H1 (cell line): ENCODE results near the gene BBS12. TPM values are rescaled to one million over a fixed set of nuclear protein-coding genes. Genes with fewer than 3 reads are reported as not detected.

ENCODE experiments used
- ASH2L ChIP-seq: fragments of 200-600, 300-600 bp; sonication (generic); IDR thresholded peaks from one replicate; pipeline ENCODE4 v1.7.1; 2017; ENCODE audit warnings: low read length
- NANOG ChIP-seq: IDR thresholded peaks from 2 replicates; pipeline ENCODE4 v1.6.1; 2011; ENCODE audit warnings: low read length, low read depth, mild to moderate bottlenecking, inconsistent platforms; ENCODE audit not compliant: insufficient read depth, poor library complexity, severe bottlenecking
- POLR2AphosphoS5 ChIP-seq: IDR thresholded peaks from 2 replicates; pipeline ENCODE4 v1.6.1; 2011; ENCODE audit warnings: low read depth, low read length
- SP4 ChIP-seq: IDR thresholded peaks from 2 replicates; pipeline ENCODE4 v1.6.1; 2012; ENCODE audit warnings: low read length, inconsistent platforms
- TBP ChIP-seq: IDR thresholded peaks from 2 replicates; pipeline ENCODE4 v1.6.1; 2011; ENCODE audit warnings: low read depth, low read length, improper control_type of control experiment
- YY1 ChIP-seq: IDR thresholded peaks from 2 replicates; pipeline ENCODE4 v1.6.1; 2011; ENCODE audit warnings: low read depth, mild to moderate bottlenecking, low read length
- polyA plus RNA-seq, 7 experiments: library from polyadenylated mRNA; depleted of rRNA in 3 of 7; stranded (reverse) in 5 of 7; unstranded in 2 of 7; fragments of >200 nt in 5 of 7; fragments of 200-250 nt in 2 of 7; gene quantifications; 1 replicate in 5 of 7; 2 replicates in 1 of 7; 4 replicates in 1 of 7; pipeline versions ENCODE4 v1.2.1 to v1.2.3, GENCODE V29; 2011 to 2013; ENCODE audit warnings: missing spikeins in 2 of 7, mixed read lengths in 2 of 7
- total RNA-seq: library from RNA; stranded (reverse); fragmentation: NEBNext Ultra II Directional; extraction: Animal tissue kit (Norgen Biotek cat#: 25700); gene quantifications from 2 replicates; pipeline ENCODE4 v1.2.1, GENCODE V29; 2021
- TF ChIP-seq, protein P1 (sequence below): fragments of 300-600 bp; sonication (generic); IDR thresholded peaks from 2 replicates; pipeline ENCODE4 v1.7.1; 2012; ENCODE audit warnings: low read length, moderate library complexity, mild to moderate bottlenecking, inconsistent platforms; ENCODE audit not compliant: insufficient replicate concordance
- TF ChIP-seq, protein P2 (sequence below): IDR thresholded peaks from 2 replicates; pipeline ENCODE4 v1.6.1; 2012; ENCODE audit warnings: inconsistent platforms

The BBS12 gene
- total and polyA plus RNA-seq, 2 of the 8 experiments (the other 6 are each of a cell fraction or from before 2014, with no cell fraction given): 0.88 to 2.6 TPM

DNA sequence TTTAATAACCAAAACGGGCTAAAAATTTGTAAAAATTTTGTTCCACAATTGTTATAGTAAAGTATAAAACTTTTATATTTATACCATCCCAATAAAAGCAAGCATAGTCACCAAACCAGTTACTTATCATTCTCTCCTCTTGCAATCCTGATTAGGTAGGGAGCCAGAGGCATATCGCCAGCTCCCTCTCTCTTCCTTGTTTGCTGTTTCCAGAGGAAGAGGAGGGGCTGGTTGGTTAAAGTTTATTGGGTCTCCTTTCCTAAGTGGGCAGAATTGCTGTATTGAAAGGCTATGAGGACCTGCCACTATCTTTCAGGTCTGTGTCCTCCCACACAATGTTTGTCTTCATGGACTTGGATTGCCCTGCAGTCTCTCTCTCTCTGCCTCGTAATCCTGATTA, 29.6 kb upstream of the BBS12 start (continued):
- TF ChIP-seq, protein P1, sequence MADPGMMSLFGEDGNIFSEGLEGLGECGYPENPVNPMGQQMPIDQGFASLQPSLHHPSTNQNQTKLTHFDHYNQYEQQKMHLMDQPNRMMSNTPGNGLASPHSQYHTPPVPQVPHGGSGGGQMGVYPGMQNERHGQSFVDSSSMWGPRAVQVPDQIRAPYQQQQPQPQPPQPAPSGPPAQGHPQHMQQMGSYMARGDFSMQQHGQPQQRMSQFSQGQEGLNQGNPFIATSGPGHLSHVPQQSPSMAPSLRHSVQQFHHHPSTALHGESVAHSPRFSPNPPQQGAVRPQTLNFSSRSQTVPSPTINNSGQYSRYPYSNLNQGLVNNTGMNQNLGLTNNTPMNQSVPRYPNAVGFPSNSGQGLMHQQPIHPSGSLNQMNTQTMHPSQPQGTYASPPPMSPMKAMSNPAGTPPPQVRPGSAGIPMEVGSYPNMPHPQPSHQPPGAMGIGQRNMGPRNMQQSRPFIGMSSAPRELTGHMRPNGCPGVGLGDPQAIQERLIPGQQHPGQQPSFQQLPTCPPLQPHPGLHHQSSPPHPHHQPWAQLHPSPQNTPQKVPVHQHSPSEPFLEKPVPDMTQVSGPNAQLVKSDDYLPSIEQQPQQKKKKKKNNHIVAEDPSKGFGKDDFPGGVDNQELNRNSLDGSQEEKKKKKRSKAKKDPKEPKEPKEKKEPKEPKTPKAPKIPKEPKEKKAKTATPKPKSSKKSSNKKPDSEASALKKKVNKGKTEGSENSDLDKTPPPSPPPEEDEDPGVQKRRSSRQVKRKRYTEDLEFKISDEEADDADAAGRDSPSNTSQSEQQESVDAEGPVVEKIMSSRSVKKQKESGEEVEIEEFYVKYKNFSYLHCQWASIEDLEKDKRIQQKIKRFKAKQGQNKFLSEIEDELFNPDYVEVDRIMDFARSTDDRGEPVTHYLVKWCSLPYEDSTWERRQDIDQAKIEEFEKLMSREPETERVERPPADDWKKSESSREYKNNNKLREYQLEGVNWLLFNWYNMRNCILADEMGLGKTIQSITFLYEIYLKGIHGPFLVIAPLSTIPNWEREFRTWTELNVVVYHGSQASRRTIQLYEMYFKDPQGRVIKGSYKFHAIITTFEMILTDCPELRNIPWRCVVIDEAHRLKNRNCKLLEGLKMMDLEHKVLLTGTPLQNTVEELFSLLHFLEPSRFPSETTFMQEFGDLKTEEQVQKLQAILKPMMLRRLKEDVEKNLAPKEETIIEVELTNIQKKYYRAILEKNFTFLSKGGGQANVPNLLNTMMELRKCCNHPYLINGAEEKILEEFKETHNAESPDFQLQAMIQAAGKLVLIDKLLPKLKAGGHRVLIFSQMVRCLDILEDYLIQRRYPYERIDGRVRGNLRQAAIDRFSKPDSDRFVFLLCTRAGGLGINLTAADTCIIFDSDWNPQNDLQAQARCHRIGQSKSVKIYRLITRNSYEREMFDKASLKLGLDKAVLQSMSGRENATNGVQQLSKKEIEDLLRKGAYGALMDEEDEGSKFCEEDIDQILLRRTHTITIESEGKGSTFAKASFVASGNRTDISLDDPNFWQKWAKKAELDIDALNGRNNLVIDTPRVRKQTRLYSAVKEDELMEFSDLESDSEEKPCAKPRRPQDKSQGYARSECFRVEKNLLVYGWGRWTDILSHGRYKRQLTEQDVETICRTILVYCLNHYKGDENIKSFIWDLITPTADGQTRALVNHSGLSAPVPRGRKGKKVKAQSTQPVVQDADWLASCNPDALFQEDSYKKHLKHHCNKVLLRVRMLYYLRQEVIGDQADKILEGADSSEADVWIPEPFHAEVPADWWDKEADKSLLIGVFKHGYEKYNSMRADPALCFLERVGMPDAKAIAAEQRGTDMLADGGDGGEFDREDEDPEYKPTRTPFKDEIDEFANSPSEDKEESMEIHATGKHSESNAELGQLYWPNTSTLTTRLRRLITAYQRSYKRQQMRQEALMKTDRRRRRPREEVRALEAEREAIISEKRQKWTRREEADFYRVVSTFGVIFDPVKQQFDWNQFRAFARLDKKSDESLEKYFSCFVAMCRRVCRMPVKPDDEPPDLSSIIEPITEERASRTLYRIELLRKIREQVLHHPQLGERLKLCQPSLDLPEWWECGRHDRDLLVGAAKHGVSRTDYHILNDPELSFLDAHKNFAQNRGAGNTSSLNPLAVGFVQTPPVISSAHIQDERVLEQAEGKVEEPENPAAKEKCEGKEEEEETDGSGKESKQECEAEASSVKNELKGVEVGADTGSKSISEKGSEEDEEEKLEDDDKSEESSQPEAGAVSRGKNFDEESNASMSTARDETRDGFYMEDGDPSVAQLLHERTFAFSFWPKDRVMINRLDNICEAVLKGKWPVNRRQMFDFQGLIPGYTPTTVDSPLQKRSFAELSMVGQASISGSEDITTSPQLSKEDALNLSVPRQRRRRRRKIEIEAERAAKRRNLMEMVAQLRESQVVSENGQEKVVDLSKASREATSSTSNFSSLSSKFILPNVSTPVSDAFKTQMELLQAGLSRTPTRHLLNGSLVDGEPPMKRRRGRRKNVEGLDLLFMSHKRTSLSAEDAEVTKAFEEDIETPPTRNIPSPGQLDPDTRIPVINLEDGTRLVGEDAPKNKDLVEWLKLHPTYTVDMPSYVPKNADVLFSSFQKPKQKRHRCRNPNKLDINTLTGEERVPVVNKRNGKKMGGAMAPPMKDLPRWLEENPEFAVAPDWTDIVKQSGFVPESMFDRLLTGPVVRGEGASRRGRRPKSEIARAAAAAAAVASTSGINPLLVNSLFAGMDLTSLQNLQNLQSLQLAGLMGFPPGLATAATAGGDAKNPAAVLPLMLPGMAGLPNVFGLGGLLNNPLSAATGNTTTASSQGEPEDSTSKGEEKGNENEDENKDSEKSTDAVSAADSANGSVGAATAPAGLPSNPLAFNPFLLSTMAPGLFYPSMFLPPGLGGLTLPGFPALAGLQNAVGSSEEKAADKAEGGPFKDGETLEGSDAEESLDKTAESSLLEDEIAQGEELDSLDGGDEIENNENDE: no peak
- TF ChIP-seq POLR2AphosphoS5: no peak
- TF ChIP-seq SP4: no peak
- no peak for TF ChIP-seq YY1
- no peak for TF ChIP-seq NANOG
- TF ChIP-seq, protein P2, sequence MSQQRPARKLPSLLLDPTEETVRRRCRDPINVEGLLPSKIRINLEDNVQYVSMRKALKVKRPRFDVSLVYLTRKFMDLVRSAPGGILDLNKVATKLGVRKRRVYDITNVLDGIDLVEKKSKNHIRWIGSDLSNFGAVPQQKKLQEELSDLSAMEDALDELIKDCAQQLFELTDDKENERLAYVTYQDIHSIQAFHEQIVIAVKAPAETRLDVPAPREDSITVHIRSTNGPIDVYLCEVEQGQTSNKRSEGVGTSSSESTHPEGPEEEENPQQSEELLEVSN: no peak
- TF ChIP-seq TBP: no peak
- no peak for TF ChIP-seq ASH2L
- TF ChIP-seq, all 59 proteins: peak for 0
